ENCODE measurements around the gene TMEM214. TPM values are rescaled to one million over a fixed set of nuclear protein-coding genes. Genes with fewer than 3 reads are reported as not detected.

The TMEM214 gene
- total RNA-seq, 2 donors from 2014 or later = 52.7 to 63.7 TPM

DNA sequence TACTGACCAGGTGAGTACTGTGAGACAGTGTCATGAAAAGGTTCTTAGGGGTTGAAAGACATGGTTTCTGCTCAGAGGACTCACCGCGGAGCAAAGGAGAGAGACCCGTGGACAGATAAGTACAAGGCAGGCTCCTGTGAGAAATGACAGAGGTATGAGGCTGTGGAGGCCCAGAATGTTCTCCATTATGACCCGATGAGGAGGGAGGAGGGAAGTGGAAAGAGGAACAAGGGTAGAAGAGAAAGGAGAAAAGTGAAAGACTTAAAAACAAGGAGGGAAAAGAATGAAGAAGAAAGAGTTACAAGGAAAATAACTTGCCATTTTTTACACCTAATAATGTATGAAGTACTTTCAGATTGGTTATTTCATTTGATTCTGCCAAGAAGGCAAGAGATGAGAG lies 32.5 kb upstream of the TMEM214 start:
- no peaks in the 10 kb centered on the region for H3K4me1 ChIP-seq (ENCODE audit: control insufficient read depth, insufficient read depth, low read length)
- no peaks in the 10 kb centered on the region for H3K9me3 ChIP-seq (ENCODE audit: control insufficient read depth, low read length)
- TF ChIP-seq CTCF (conservative IDR thresholded peaks at IDR 0.05) = no peak
- Mint-ChIP-seq H3K27me3 (ENCODE audit: insufficient read depth) (peaks cover 7% of the 10 kb centered on the region), H3K4me3 (no peak overlapping the region), H3K9me3 (no peaks in the 10 kb centered on the region), H3K36me3 (ENCODE audit: low read depth) (no peaks in the 10 kb centered on the region), H3K4me1 (no peaks in the 10 kb centered on the region), H3K27ac (no peak overlapping the region)
- no peak overlapping the region for H3K4me3 ChIP-seq (ENCODE audit: low read length)
- DNase-seq = no peak
- no peak overlapping the region for H3K27ac ChIP-seq (ENCODE audit: low read depth, low read length)
- H3K9ac ChIP-seq (ENCODE audit: extremely low read depth, low read length, poor library complexity, severe bottlenecking) = no peak overlapping the region
- WGBS, 2 experiments (ENCODE audit: insufficient coverage in 1 of 2, insufficient read length in 1 of 2) = 92 to 100% methylated on average over 3 to 4 of the region's 4 CpGs
- H3K27me3 ChIP-seq (ENCODE audit: control insufficient read depth, insufficient read depth, low read length, poor library complexity, severe bottlenecking) = no peaks in the 10 kb centered on the region
- H3K36me3 ChIP-seq (ENCODE audit: control insufficient read depth, insufficient read depth, low read length) = no peaks in the 10 kb centered on the region

DNA sequence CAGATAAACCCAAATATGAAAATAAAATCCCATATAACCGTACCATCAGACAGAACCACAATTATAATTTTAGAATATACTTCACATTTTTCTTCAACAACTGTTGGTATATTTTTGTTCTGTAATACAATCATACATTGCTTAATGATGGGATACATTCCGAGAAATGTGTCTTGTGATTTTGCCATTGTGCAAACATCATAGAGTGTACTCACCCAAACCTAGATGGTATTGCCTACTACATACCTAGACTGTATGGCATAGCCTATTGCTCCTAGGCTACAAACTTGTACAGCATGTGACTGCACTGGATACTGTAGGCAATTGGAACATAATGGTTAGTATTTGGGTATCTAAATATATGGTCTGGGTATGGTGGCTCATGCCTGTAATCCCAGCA lies 31.8 kb upstream of the TMEM214 start:
- Histone ChIP-seq H3K9me3 (ENCODE audit: control insufficient read depth, low read length) (no peaks in the 10 kb centered on the region), H3K4me3 (ENCODE audit: low read length) (no peak overlapping the region), H3K9ac (ENCODE audit: extremely low read depth, low read length, poor library complexity, severe bottlenecking) (no peak overlapping the region), H3K4me1 (ENCODE audit: control insufficient read depth, insufficient read depth, low read length) (no peaks in the 10 kb centered on the region), H3K27me3 (ENCODE audit: control insufficient read depth, insufficient read depth, low read length, poor library complexity, severe bottlenecking) (no peaks in the 10 kb centered on the region), H3K27ac (ENCODE audit: low read depth, low read length) (no peak overlapping the region), H3K36me3 (ENCODE audit: control insufficient read depth, insufficient read depth, low read length) (no peaks in the 10 kb centered on the region)
- Mint-ChIP-seq H3K27ac (no peak overlapping the region), H3K4me3 (no peak overlapping the region), H3K9me3 (no peaks in the 10 kb centered on the region), H3K4me1 (no peaks in the 10 kb centered on the region), H3K36me3 (ENCODE audit: low read depth) (no peaks in the 10 kb centered on the region), H3K27me3 (ENCODE audit: insufficient read depth) (peaks cover 7% of the 10 kb centered on the region)
- 100% methylated on average over 2 of the region's 2 CpGs; no CpG with 5 or more reads in 1 of the 2 experiments for WGBS, 2 experiments (ENCODE audit: insufficient coverage in 1 of 2, insufficient read length in 1 of 2)
- DNase-seq = no peak
- TF ChIP-seq CTCF (conservative IDR thresholded peaks at IDR 0.05) = no peak

DNA sequence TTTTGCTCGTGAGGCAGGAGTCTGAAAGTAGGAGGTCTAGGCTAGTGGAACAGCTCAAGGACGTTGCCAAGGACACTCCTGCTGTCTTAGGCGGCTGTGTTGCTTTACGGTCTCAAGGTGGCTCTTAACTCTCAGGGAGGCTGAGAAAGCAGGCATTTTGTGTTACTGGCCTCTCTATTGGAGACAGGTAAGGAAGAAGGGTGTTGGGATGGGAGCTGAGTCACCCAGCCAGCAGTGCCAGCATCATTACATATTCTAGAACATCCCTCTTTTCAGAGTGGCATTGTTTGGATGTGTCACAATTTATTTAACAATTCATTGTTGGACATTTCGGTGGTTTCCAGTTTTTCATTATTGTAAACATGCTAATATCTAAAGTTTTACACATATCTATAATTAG lies 30.8 kb upstream of the TMEM214 start:
- peaks cover 5% of the 10 kb centered on the region for H3K4me1 Mint-ChIP-seq
- H3K36me3 ChIP-seq (ENCODE audit: control insufficient read depth, insufficient read depth, low read length) = no peaks in the 10 kb centered on the region
- no peak overlapping the region for H3K9ac ChIP-seq (ENCODE audit: extremely low read depth, low read length, poor library complexity, severe bottlenecking)
- H3K4me3 Mint-ChIP-seq = no peak overlapping the region
- H3K36me3 Mint-ChIP-seq (ENCODE audit: low read depth) = no peaks in the 10 kb centered on the region
- no peak overlapping the region for H3K27ac ChIP-seq (ENCODE audit: low read depth, low read length)
- TF ChIP-seq CTCF (conservative IDR thresholded peaks at IDR 0.05) = no peak
- H3K27ac Mint-ChIP-seq = no peak overlapping the region
- DNase-seq = no peak
- H3K4me3 ChIP-seq (ENCODE audit: low read length) = no peak overlapping the region
- no peaks in the 10 kb centered on the region for H3K9me3 Mint-ChIP-seq
- H3K9me3 ChIP-seq (ENCODE audit: control insufficient read depth, low read length) = no peaks in the 10 kb centered on the region
- 53 to 71% methylated on average over 2 to 4 of the region's 5 CpGs for whole genome bisulfite sequencing, 2 experiments (ENCODE audit: insufficient coverage in 1 of 2, insufficient read length in 1 of 2)
- H3K27me3 Mint-ChIP-seq (ENCODE audit: insufficient read depth) = peaks cover 7% of the 10 kb centered on the region
- no peaks in the 10 kb centered on the region for H3K4me1 ChIP-seq (ENCODE audit: control insufficient read depth, insufficient read depth, low read length)
- H3K27me3 ChIP-seq (ENCODE audit: control insufficient read depth, insufficient read depth, low read length, poor library complexity, severe bottlenecking) = no peaks in the 10 kb centered on the region

Data from endodermal cell (in vitro differentiated cells).